Measurements from ENCODE around the gene SHISA9. TPM values are rescaled to one million over a fixed set of nuclear protein-coding genes. Genes with fewer than 3 reads are reported as not detected.
"Not testable (repeated sequence)": the region's sequence is repeated elsewhere in the genome, so short reads cannot be mapped to it uniquely, and the experiment has no call there.

SHISA9 gene
- total RNA-seq: under 1 TPM; 0.06 to 0.07 TPM

DNA sequence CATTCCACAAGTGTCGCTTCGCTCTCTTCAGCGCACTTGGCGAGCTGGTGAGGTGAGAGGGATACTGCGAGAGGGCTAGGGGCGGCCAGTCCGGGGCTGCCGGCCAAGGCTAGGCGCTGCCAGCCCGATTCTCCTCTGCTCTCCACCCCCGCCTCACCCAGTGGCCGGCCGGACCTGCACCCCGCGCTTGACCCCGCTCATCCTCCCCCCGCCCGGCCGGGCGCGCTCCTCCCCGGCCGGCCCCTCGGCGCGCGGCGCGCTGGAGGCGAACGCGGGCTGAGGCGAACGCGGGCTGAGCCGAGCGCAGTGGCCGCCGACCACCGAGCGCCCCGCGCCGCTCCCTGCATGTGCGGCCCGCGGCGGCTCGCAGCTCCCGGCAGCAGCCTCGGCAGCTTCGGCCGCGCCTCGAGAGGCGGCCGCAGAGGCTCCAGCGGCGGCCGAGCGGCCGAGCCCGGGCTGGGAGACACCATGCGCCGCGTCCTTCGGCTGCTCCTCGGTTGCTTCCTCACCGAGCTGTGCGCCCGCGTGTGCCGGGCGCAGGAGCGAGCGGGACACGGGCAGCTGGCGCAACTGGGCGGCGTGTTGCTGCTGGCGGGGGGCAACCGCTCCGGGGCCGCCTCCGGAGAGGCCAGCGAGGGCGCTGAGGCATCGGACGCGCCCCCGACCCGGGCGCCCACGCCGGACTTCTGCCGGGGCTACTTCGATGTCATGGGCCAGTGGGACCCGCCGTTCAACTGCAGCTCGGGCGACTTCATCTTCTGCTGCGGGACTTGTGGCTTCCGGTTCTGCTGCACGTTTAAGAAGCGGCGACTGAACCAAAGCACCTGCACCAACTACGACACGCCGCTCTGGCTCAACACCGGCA lies at the start of gene SHISA9:
Gene SHISA9, plus strand, starts transcription at position 2 of the 865 bp plus-strand sequence.
- no peaks in the 10 kb centered on the region for H3K9me3 Mint-ChIP-seq
- DNase-seq (ENCODE audit: low spot score in 2 of 2): no peak
- ATAC-seq: no peak
- no peaks in the 10 kb centered on the region for H3K36me3 Mint-ChIP-seq
- no peak within 1 kb of the TSS for H3K27ac Mint-ChIP-seq

DNA sequence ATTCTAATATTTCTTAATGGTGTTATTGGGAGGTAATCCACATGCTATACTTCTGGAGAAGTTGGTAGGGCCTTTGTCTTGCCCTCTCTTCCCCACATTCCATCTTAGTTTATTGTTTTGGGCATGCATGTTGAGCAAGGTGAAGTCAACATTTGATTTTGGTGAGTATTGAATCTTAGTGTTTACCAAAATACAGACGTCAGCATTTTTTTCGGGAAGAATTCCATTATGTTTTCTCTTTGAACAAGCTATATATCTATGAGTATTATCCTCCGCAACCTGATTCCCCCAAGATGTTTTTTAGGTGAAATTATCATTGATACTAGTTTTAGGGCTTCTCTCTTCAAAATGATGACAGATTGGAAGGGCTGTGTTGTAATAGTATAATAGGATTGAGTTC lies 47.4 kb upstream of the SHISA9 start:
- Mint-ChIP-seq H3K27ac (no peak overlapping the region), H3K9me3 (peaks cover 7 to 9% of the 10 kb centered on the region in 2 donors), H3K36me3 (no peaks in the 10 kb centered on the region)
- DNase-seq (ENCODE audit: low spot score in 2 of 2): no peak
- ATAC-seq: no peak

DNA sequence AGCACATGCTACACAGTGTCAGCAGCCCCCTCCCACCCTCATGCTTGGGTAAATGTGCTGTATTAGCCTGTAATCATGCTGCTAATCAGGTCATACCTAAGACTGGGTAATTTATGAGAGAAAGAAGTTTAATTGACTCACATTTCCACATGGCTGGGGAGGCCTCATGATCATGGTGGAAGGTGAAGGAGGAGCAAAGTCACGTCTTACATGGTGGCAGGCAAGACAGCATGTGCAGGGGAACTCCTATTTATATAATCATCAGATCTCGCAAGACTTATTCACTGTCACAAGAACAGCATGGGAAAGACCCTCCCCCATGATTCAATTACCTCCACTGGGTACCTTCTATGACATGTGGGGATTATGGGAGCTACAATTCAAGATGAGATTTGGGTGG lies 44.0 kb upstream of the SHISA9 start:
- H3K27ac Mint-ChIP-seq; H3K36me3 Mint-ChIP-seq; H3K9me3 Mint-ChIP-seq; ATAC-seq; DNase-seq (ENCODE audit: low spot score in 2 of 2): not testable (repeated sequence)

DNA sequence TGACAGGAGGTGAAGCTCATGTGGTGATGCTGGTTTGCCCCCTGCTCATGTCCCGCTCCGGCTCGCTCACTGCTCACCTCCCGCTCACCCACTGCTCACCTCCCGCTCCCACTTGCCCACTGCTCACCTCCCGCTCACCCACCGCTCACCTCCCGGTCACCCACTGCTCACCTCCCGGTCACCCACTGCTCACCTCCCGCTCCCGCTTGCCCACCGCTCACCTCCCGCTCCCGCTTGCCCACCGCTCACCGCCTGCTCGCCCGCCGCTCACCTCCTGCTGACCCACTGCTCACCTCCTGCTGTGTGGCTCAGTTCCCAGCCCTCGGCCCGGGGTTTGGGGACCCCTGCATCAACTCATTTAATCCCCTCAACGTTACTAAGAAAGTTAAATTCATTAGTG lies 39.1 kb upstream of the SHISA9 start:
- DNase-seq (ENCODE audit: low spot score in 2 of 2): no peak
- Mint-ChIP-seq H3K27ac (no peak overlapping the region), H3K9me3 (peaks cover 2 to 3% of the 10 kb centered on the region in 2 donors), H3K36me3 (no peaks in the 10 kb centered on the region)
- no peak for ATAC-seq

DNA sequence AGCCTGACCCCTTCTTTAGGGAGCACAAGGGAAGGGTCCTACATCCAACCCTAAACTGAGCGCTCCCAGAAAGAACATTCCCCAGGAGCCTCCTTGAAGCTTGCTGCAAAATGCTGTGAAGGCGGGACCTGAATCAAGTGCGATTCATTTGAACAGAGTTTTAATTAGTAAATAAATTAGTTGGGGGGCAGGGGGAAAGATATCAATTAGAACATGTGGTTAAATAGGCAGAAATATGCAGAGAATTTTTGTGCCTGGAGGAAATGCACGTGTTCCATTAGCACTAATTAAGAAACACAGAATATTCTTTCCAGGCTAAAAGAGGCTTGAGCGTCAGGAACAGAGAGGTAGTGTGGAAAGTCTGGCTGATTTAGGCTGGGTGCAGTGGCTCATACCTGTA lies 38.5 kb upstream of the SHISA9 start:
- ATAC-seq (no peak), DNase-seq (ENCODE audit: low spot score in 2 of 2) (no peak)
- H3K36me3 Mint-ChIP-seq: no peaks in the 10 kb centered on the region
- H3K9me3 Mint-ChIP-seq: no peaks in the 10 kb centered on the region
- H3K27ac Mint-ChIP-seq: no peak overlapping the region

DNA sequence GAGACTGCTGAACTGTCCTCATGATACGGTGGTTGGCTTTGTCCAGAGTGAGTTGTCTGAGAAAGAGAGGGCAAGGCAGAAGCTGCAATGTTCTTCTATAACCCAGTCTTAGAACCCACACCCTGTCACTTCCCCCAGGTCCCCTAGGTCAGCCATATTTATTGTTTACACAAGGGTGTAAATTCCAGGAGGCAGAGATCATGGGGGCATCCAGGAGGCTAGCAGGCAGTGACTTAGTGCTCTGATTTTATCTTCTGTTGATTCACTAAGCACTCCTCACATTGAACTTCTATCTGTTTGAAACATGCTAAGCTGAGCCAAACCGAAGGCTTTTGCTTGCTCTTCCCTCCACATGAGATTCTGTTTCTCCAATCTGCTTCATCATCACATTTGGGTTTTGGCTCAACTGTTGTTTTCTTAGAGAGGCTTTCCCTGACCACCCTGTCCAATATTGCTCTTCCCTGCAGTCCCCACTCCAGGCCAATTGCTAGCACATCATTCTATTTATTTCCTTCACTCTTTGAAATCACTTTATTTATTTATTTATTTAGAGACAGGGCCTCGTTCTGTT lies 34.3 kb upstream of the SHISA9 start:
- no peak for DNase-seq (ENCODE audit: low spot score in 2 of 2)
- no peaks in the 10 kb centered on the region for H3K36me3 Mint-ChIP-seq
- ATAC-seq: no peak
- H3K9me3 Mint-ChIP-seq: no peaks in the 10 kb centered on the region
- H3K27ac Mint-ChIP-seq: no peak overlapping the region

DNA sequence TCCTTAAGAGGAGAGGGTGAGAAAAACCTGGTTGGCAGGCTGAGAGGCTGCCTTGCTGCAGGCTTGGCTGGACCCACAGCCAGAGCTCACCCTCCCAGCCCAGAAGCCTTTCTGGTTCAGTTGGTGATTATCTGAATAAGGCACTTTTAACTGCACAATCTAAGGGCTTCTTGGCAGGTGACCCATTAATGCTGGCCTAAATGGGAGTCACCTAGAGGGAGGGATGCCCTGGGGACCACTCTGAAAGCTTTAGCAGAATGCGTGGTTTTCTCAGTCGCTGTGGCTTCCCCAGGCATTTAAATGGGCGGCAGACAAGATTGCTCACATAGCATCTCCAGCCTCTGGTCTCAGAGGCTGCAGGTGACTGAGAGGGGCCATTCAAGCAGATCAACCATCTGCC lies 33.2 kb upstream of the SHISA9 start:
- no peak for ATAC-seq
- no peaks in the 10 kb centered on the region for H3K36me3 Mint-ChIP-seq
- H3K27ac Mint-ChIP-seq: no peak overlapping the region
- DNase-seq (ENCODE audit: low spot score in 2 of 2): no peak
- H3K9me3 Mint-ChIP-seq: no peaks in the 10 kb centered on the region

DNA sequence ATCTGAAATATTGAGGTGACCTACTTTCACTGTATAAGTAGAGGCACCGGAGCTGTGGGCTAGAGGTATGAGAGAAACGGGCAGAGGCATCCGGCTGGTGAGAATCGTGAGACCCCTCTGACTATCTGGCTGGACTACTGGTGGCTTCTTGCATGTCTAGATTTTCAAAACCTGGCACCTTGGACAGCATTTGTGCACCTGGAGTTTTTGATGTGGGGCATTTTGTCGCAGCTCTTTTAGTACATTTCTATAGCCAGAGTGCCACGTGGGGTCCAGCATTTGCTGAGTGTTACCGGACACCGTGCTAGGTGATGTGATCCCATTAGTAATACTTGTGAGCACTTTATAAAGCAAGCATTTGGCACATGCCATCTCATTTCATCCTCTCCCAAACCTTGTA lies 32.6 kb upstream of the SHISA9 start:
- Mint-ChIP-seq H3K36me3 (no peaks in the 10 kb centered on the region), H3K27ac (no peak overlapping the region), H3K9me3 (no peaks in the 10 kb centered on the region)
- DNase-seq (ENCODE audit: low spot score in 2 of 2) (no peak), ATAC-seq (no peak)

DNA sequence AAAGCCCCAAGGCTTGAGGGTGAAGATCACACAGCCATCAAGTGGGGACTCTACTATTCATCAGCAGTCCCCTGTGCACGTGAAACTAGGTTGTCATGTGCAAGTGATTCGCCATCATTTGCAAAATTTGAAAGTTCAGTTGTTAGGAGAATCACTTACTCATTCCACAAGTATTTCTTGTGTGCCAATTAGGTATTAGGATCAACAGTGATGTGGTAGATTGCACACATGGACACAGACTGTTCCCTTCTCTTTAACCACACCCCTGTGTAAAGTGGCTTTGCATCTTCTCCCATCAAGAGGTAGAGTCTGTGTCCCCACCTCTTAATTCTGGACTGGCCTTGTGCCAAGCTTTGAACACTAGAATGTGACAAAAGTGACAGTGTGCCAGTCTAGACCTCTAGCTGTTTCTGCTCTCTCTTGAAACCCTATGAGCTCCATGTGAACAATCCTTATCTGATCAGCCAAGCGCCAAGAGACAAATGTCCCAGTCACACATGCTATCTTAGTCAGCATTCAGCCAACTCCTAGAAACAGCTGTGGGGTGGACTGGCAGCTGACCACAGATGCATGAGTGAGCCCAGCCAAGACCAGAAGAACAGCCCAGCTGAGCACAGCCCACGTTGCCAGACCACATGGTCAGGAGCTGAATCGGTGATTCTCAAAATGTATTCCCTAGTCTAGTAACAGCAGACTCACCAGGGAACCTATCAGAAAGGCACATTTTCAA lies 31.5 kb upstream of the SHISA9 start:
- ATAC-seq (no peak), DNase-seq (ENCODE audit: low spot score in 2 of 2) (no peak)
- no peaks in the 10 kb centered on the region for H3K9me3 Mint-ChIP-seq
- no peaks in the 10 kb centered on the region for H3K36me3 Mint-ChIP-seq
- H3K27ac Mint-ChIP-seq: no peak overlapping the region

DNA sequence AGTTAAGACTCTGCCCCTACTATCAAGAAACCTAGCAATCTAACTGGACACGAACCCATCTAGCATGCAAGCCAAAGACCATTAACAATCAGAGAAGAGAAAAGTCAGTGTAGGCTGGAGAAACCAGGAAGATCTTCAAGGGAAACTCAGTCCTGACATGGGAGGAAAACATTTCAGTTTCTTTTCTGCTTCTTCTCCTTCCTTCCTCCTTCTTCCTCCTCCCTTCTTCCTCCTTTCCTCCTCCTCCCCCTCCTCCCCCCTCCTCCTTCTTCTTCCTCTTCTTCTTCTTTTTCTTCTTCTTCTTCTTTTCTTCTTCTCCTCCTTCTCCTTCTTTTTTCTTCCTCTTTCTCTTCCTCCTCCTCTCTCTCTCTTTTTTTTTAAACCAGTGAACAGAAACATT lies 29.6 kb upstream of the SHISA9 start:
- no peak for DNase-seq (ENCODE audit: low spot score in 2 of 2)
- no peak overlapping the region for H3K27ac Mint-ChIP-seq
- H3K9me3 Mint-ChIP-seq: no peaks in the 10 kb centered on the region
- H3K36me3 Mint-ChIP-seq: no peaks in the 10 kb centered on the region
- no peak for ATAC-seq

DNA sequence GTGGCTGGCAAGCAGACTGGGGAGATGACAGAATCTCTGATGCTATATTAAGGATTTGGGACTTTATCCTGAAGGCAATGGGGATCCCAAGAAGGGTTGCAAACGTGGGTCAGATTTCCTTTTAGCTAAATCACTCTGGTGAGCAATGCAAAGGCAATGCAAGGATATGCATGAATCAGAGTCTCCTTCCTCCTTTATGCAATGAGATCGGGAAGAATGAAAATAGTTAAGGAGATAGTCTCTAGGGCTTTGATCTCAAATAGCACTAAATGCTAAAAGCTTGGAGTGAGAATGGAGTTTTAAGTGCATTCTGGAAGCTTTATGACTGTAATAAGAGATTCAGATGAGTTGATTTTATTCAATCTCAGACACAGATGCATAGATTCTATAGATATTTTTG lies 27.2 kb upstream of the SHISA9 start:
- no peaks in the 10 kb centered on the region for H3K36me3 Mint-ChIP-seq
- H3K9me3 Mint-ChIP-seq: no peaks in the 10 kb centered on the region
- DNase-seq (ENCODE audit: low spot score in 2 of 2) (no peak), ATAC-seq (no peak)
- no peak overlapping the region for H3K27ac Mint-ChIP-seq

DNA sequence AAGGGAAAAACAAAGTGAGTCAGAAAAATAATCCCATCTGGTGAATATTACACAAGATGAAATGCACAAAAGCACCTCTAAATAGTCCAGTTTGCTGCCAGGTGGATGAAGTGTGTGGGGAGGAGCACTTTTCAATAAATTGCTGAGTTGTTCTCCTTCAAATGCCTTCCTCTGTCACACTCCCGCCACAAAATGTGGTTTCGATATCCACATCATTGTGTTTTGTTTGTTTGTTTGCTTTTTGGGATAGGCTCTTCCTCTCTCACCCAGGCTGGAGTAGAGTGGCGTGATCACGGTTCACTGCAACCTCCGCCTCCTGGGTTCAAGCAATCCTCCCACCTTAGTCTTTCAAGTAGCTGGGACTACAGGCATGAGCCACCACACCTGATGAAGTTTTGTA lies 24.6 kb upstream of the SHISA9 start:
- Mint-ChIP-seq H3K36me3 (no peaks in the 10 kb centered on the region), H3K27ac (no peak overlapping the region), H3K9me3 (peaks cover 0 to 4% of the 10 kb centered on the region in 2 donors)
- DNase-seq (ENCODE audit: low spot score in 2 of 2) (no peak), ATAC-seq (no peak)

DNA sequence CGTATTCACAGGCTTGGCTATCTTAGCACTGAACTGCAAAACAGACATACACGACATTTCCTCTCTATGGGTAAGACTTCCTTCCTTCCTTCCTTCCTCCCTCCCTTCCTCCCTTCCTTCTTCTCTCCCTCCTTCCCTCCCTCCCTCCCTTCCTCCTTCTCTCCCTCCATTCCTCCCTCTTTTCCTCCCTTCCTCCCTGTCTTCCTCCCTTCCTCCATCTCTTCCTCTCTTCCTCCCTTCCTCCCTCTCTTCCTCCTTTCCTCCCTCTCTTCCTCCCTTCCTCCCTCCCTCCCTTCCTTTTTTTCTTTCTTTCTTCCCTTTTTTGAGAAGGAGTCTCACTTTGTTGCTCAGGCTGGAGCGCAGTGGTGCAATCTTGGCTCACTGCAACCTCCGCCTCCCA lies 22.4 kb upstream of the SHISA9 start:
- H3K36me3 Mint-ChIP-seq: no peaks in the 10 kb centered on the region
- H3K9me3 Mint-ChIP-seq: peaks cover 0 to 4% of the 10 kb centered on the region in 2 donors
- no peak for ATAC-seq
- H3K27ac Mint-ChIP-seq: no peak overlapping the region
- DNase-seq (ENCODE audit: low spot score in 2 of 2): no peak

DNA sequence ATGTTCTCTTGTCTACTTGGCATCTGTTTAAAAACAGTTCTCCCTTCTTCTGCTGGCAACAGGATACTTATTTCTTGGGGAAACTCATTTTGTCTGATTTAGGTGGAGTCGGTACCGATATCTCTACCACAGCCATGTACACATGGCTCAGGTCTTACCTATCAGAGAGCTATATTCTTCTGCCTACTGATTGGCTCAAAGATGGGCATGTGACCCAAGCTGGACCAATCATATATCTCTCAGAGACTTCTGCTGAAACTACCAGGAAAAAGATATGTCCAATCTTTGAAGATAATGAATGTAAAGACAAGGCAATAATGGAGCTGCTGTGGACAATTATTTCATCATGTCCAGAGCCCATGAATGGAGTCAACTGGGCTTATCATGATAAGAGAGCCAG lies 21.6 kb upstream of the SHISA9 start:
- ATAC-seq: no peak
- Mint-ChIP-seq H3K27ac (no peak overlapping the region), H3K9me3 (peaks cover 0 to 4% of the 10 kb centered on the region in 2 donors), H3K36me3 (no peaks in the 10 kb centered on the region)
- DNase-seq (ENCODE audit: low spot score in 2 of 2): no peak

DNA sequence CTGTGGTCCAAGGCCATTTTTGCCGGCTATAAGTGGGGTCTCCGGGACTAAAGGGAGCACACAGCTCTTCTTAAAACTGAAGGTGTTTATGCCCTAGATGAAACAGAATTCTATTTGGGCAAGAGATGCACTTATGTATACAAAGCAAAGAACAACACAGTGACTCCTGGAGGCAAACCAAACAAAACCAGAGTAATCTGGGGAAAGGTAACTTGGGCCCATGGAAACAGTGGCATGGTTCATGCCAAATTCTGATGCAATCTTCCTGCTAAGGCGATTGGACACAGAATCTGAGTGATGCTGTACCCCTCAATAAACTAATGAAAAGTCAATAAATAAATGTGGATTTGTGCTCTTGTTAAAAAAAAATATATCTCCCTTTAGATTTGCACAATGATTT lies 20.2 kb upstream of the SHISA9 start:
- no peak for DNase-seq (ENCODE audit: low spot score in 2 of 2)
- Mint-ChIP-seq H3K36me3 (no peaks in the 10 kb centered on the region), H3K9me3 (peaks cover 4% of the 10 kb centered on the region in 2 donors), H3K27ac (no peak overlapping the region)
- no peak for ATAC-seq

DNA sequence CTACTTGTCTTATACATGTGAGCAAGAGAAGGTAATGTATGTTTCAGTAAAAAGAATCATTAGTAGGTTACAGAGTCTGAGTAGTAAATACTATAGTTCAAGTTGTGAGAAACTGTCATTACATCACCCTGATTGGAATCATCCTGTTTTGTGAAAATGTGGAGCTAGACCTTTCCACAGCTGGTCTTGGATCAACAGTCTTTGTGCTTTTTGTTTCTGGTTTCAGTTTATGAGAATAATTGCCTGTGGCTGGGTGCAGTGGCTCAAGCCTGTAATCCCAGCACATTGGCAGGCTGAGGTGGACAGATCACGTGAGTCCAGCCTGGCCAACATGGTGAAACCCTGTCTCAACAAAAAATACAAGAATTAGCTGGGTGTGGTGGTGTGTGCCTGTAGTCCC lies 19.7 kb upstream of the SHISA9 start:
- ATAC-seq (no peak), DNase-seq (ENCODE audit: low spot score in 2 of 2) (no peak)
- Mint-ChIP-seq H3K36me3 (no peaks in the 10 kb centered on the region), H3K27ac (no peak overlapping the region), H3K9me3 (peaks cover 4% of the 10 kb centered on the region in 2 donors)

DNA sequence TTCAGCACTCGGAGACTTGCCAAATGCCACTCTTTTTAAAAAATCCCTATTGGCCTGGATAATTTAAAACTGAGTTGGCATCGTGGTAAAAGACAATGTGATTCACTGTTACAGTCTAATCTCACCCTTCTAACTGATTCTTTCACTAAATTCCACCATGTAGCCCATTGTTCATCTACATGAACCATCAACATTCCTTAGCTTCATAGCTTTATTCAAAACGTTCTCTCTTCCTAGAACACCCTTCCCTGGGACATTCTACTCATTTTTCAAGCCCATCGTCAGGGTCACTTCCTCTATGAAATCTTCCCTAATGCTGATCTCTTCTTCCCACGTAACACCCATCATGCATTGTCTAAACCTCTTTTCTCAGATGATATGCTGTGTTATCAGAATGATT lies 15.7 kb upstream of the SHISA9 start:
- peaks cover 0 to 4% of the 10 kb centered on the region in 2 donors for H3K9me3 Mint-ChIP-seq
- ATAC-seq (no peak), DNase-seq (ENCODE audit: low spot score in 2 of 2) (no peak)
- no peak overlapping the region for H3K27ac Mint-ChIP-seq
- no peaks in the 10 kb centered on the region for H3K36me3 Mint-ChIP-seq

Measured in activated naive CD4-positive, alpha-beta T cell treated with anti-CD3 and anti-CD28 coated beads, Interleukin-2, amount 50 U/mL, for 72 hours (primary cell).